Ovary (tissue), 3 donors: ENCODE results near the gene SPAG4.

Source experiments
- CTCF ChIP-seq, 3 donors: fragments of 450-650 bp in 2 of 3; fragments of 200-600 bp in 1 of 3; IDR thresholded peaks; one replicate each; pipeline versions ENCODE4 v1.5.1 to v1.8.0; 2016 to 2022; ENCODE audit warnings: antibody characterized with exemption in 3 of 3, mild to moderate bottlenecking in 1 of 3
- EP300 ChIP-seq: sonication (generic); formaldehyde crosslinking; IDR thresholded peaks from one replicate; pipeline ENCODE4 v1.6.1; 2017; ENCODE audit warnings: antibody characterized with exemption
- donor health status: DM: no; HTN: no; CAD: no.

GRCh38 chr20:35583636-35584560 lies 31.7 kb upstream of the SPAG4 start:
- TF ChIP-seq EP300 (no peak), CTCF (IDR thresholded peaks at IDR 0.05) (no peak)
